Endothelial cell of umbilical vein (primary cell): ENCODE data around the gene CEP250.

Source experiments
- EZH2 ChIP-seq: IDR thresholded peaks from 2 replicates; pipeline ENCODE4 v1.6.1; 2012; ENCODE audit warnings: borderline replicate concordance, low read depth, mild to moderate bottlenecking, moderate library complexity, low read length, inconsistent platforms; ENCODE audit not compliant: severe bottlenecking
- GATA2 ChIP-seq: IDR thresholded peaks from 2 replicates; pipeline ENCODE4 v1.7.0; 2011; ENCODE audit warnings: low read depth, mild to moderate bottlenecking, moderate library complexity, mixed read lengths, low read length; ENCODE audit not compliant: insufficient read length, insufficient read depth
- MYC ChIP-seq: IDR thresholded peaks from one replicate; pipeline ENCODE4 v1.6.1; 2011; ENCODE audit warnings: mild to moderate bottlenecking, low read depth, low read length
- POLR2A ChIP-seq: IDR thresholded peaks from 2 replicates; pipeline ENCODE4 v1.6.1; 2012; ENCODE audit warnings: low read depth, mild to moderate bottlenecking, control low read depth, low read length
- POLR2AphosphoS5 ChIP-seq: IDR thresholded peaks from 2 replicates; pipeline ENCODE4 v1.6.1; 2012; ENCODE audit warnings: low read depth, mild to moderate bottlenecking, control low read depth, low read length, moderate library complexity; ENCODE audit not compliant: insufficient read depth
- TF ChIP-seq, protein P1 (sequence below), 2 donors: IDR thresholded peaks; 1 replicate in 1 of 2; 2 replicates in 1 of 2; pipeline ENCODE4 v1.5.1; 2011; ENCODE audit warnings: low read length in 2 of 2, mild to moderate bottlenecking in 2 of 2, moderate library complexity in 2 of 2, control low read depth in 1 of 2, inconsistent platforms in 1 of 2, low read depth in 1 of 2; ENCODE audit not compliant: insufficient read depth in 1 of 2; ENCODE audit errors: extremely low read depth in 1 of 2
- TF ChIP-seq, protein P2 (sequence below): IDR thresholded peaks from 2 replicates; pipeline ENCODE4 v1.6.1; 2011; ENCODE audit not compliant: insufficient read depth, insufficient read length

GRCh38 chr20:35542990-35543389 lies 87.6 kb downstream of the CEP250 start:
- TF ChIP-seq, protein P1, sequence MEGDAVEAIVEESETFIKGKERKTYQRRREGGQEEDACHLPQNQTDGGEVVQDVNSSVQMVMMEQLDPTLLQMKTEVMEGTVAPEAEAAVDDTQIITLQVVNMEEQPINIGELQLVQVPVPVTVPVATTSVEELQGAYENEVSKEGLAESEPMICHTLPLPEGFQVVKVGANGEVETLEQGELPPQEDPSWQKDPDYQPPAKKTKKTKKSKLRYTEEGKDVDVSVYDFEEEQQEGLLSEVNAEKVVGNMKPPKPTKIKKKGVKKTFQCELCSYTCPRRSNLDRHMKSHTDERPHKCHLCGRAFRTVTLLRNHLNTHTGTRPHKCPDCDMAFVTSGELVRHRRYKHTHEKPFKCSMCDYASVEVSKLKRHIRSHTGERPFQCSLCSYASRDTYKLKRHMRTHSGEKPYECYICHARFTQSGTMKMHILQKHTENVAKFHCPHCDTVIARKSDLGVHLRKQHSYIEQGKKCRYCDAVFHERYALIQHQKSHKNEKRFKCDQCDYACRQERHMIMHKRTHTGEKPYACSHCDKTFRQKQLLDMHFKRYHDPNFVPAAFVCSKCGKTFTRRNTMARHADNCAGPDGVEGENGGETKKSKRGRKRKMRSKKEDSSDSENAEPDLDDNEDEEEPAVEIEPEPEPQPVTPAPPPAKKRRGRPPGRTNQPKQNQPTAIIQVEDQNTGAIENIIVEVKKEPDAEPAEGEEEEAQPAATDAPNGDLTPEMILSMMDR (IDR thresholded peaks at IDR 0.05; ENCODE audit: extremely low read depth in 1 of 2, insufficient read depth in 1 of 2, low read depth in 1 of 2, low read length in 2 of 2) = no peak
- TF ChIP-seq POLR2A (no peak), EZH2 (no peak), POLR2AphosphoS5 (no peak), MYC (no peak), GATA2 (no peak)
- TF ChIP-seq, protein P2, sequence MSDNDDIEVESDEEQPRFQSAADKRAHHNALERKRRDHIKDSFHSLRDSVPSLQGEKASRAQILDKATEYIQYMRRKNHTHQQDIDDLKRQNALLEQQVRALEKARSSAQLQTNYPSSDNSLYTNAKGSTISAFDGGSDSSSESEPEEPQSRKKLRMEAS = no peak
